ENCODE data around the gene LIPG.
A peak's percentile ranks its signal among the peaks of the same experiment; 100 is the strongest.

The LIPG gene

DNA sequence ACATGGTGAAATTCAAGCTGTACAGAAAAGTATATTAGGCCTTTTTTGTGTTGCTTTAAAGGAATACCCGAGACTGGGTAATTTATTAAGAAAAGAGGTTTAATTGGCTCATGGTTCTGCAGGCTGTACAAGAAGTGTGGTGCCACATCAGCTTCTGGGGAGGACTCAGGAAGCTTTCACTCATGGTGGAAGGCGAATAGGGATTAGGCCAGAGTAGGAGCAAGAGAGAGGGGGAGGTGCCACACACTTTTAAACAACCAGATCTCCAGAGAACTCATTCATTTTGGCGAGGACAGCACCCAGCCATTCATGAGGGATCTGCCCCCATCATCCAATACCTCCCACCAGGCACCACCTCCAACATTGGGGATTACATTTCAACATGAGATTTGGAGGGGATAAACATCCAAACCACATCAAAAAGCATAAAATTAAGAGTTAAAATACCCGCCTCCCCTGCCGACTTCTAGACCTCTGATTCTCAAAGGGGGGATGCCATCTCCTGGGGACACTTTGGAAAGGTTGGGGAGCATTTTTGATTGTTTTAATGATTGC lies 15.1 kb upstream of the LIPG start:
- no peak for DNase-seq (ENCODE audit: low read depth, low spot score)

DNA sequence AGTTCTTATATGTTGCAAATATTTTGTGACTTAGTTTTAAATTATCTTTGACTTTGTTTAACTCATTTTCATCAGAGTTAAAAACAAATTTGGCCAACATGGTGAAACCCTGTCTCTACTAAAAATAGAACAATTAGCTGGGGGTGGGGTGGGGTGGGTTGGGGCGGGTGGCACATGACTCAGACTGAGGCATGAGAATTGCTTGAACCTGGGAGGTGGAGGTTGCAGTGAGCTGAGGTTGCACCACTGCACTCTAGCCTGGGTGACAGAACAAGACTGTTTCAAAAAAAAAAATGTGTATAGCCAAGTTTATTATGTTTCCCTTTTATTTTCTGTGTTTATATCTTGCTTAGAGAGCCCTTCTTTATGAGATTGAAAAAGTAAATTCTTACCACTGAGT lies 14.2 kb upstream of the LIPG start:
- DNase-seq (ENCODE audit: low read depth, low spot score), result peak; percentile 56

DNA sequence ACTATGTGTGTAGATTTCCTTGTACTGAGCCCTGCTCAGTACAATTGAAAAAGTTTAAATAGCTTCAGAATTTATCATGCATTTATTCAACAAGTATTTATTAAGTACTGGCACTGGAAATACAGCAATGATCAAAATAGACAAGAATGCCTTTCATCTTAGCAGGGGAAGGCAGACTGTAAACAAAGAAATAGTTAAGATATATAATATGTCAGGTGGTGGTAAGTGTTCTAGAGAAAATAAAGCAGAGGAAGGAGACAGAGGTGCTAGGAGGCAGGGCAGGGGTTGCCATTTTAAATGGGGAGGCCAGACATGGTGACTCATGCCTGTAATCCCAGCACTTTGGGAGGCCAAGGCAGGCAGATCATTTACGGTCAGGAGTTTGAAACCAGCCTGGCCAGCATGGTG lies 13.6 kb upstream of the LIPG start:
- peak; percentile 89 for DNase-seq (ENCODE audit: low read depth, low spot score)

DNA sequence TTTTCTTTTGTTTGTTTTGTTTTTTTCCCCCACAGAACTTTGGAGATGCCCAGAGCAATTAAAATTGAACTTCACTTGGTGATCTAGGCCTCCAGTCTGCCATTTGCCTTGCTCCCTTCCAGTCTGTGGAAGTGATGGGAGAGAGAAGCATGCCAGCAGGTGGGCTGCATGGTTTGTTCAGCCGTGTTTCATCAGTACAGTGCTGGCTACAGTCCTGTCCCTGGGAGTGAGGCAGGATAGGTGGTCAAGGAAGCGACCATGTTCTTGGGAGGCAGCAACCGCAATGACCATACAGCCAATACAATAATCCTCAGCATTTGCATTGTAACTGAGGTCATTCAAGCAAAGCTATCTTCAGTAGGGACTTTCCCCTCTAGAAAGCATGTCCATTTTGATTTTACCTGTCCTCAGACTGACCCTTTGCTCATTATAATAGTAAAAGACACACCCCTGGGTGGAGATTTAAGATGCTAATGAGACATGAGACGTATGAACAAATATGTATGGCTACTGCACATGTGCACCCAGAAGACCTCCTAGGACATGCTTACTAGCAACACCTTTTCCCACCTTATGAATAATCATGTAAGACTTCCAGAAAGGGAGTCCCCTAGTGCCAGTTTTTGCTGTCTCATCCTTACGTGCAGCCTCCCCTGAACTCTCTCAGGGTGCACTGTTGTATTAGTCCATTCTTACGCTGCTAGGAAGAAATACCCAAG lies 11.1 kb upstream of the LIPG start:
- no peak for DNase-seq (ENCODE audit: low read depth, low spot score)

DNA sequence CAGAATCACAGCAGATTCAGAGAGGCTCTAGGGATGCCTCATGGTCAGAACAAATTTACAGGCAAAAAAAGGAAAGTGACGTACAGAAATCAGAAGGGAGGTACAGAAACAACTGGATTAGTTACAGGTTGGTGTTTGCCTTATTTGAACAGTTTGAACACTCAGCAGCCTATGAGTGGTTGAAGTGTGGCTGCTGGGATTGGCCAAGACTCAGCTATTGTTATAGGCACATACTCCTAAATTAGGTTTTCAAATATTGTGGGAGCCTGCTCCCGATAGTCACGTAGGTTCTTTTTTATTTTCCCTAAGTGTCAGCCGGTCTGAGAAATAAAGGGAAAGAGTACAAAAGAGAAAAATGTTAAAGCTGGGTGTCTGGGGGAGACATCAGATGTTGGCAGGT lies 8.9 kb upstream of the LIPG start:
- DNase-seq (ENCODE audit: low read depth, low spot score), result no peak

DNA sequence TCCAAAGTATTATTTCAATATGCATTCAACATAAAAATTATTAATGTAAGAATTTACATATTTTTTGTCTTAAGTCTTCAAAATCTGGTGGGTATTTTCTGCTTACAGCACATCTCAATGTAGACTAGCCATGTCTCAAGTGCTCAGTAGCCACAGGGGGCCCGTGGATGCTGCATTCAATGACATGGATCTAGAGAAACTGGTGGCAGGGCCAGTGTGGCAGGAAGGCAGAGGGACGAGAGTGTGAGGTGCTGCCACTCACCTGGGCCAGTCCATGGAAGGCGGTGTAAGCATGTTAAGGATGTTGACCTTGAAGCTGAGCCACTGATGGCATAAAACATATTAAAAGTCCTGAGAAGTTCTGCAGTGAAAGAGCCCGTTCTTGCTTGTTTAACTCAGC lies 6.2 kb upstream of the LIPG start:
- DNase-seq (ENCODE audit: low read depth, low spot score), result no peak

DNA sequence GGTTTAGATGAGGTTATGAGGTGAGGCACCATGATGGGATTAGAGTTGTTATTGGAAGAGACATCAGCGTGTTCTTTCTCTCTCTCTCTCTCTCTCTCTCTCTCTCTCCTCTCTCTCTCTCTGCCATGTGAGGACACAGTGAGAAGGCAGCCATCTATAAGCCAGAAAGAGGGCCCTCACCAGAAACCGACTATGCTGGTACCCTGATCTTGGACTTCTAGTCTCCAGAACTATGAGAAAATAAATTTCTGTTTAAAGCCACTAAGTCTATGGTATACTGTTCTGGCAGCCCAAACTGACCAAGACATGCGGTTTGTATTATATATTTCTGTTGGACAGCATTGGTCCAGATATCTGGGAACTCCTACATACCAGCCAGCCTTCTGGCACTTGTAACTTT lies 3.5 kb upstream of the LIPG start:
- no peak for DNase-seq (ENCODE audit: low read depth, low spot score)

DNA sequence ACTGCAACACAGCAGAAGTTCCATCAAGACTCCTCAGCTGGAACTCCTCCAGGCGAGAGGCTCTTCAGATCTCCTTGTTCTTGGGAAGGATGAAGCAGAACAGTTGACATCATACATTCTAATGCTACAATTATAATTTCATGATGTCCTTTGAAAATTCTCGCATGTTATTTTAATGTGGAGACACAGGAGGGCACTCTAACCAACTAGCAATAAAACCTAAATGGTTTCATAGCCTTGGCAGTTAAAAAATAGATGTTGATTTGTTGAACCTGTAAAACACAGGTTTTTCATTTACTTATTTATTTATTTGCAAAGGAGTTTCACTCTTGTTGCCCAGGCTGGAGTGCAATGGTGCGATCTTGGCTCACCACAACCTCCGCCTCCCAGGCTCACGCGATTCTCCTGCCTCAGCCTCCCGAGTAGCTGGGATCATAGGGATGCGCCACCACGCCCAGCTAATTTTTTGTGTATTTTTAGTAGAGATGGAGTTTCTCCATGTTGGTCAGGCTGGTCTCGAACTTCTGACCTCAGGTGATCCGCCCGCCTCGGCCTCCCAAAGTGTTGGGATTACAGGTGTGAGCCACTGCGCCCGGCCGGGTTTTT lies 2.4 kb upstream of the LIPG start:
- DNase-seq (ENCODE audit: low read depth, low spot score), result peak; percentile 56

DNA sequence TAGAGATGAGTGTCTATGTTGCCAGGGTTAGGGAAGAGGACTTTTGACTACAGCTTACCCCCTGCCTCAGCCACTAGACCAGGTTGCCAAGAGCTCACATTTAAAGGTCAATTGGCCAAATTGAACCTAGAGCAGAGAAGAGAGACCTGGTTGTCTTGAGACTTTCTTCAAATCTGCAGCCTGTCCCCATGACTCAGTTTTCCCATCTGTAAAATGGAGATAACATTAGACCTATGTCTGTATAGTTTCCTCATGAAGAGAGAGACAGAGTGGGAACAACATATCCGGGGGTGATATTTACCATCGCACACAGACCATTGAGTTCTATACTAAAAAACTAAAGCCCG lies 1.6 kb upstream of the LIPG start:
- no peak for DNase-seq (ENCODE audit: low read depth, low spot score)

DNA sequence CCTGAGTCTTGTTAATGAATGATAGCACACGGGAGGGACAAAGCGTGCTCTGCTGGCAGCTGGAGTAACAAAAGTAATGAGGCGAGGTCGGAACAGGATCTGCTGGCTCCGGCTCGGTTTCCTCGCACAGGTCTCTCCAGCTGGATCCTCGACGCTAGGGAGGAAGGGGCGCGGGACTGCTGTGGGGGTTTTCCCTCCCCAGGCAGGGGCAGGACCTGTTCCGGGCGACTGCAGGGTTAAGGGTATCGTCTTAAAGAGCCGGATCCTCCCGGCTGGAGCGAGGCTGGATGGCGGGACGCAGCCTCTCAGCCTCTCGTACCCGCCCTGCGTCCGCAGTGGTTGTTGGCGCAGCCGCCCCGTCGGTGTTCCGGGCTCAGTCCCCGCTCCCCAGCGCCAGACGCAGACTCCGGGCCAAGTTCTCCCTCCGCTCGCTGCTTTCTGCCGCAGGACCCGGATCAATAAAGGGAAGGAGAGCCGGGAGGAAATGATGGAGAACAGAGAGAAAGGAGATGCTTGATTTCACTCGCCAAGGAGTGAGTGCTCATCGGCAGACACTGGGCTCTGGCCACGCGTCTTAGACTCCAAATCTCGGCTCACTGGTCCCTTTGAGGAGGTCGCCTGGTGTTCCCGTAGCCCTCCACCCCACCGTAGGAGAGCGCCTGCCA lies 1.1 kb upstream of the LIPG start:
- peak; percentile 51 for DNase-seq (ENCODE audit: low read depth, low spot score)

DNA sequence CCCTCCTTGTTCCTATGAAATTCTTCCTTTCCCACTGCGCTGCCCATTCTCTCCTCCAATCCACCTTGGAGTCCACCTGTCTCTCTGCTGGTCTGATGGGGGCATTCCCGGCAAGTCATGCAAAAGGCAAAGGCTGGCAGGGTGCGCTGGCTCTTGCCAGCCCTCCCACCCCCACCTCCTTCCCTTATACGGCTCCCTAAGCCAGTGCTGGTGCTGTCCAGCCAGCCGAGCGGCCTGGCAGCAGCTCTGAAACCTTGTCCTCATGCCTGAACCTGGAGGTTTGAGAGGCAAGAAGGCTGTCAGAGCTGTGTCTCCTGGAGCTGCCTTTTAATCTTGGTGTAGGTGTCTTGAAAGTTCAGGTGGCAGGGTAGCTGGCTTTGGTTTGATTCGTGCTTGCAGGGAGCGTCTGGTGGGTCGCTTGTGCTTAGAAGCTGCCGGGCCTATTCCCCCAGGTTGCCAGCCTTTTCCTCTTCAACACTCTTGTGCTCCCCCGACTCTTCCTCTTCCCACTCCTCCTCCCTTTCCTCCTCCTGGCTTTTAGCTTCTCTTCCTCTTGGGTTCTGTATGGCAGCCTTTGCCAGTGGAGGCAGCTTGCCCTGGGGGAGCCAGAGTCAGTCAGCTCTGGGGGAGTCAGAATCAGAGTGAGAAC lies 748 bp downstream of the LIPG start:
- DNase-seq (ENCODE audit: low read depth, low spot score), result peak; percentile 83

DNA sequence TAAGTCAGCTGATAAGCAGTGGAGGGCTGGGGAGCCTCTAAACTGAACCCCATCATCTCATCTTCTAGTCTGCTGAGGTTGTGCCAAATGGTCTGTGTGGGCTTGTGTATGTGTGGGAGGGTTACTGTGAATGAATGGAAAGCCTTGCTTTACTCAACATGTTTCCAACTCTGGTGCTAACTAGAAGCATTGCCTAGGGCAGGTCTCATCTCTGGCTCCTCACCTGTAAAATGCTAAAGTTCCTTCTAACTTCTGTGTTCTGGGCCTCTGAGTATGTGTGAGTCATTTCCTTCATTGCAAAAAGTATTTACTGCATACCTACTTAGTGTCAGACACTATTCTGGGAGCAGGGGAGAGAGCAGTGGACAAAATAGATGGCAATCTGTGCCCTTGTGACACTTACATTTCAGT lies 1.3 kb downstream of the LIPG start:
- DNase-seq (ENCODE audit: low read depth, low spot score), result peak; percentile 32

DNA sequence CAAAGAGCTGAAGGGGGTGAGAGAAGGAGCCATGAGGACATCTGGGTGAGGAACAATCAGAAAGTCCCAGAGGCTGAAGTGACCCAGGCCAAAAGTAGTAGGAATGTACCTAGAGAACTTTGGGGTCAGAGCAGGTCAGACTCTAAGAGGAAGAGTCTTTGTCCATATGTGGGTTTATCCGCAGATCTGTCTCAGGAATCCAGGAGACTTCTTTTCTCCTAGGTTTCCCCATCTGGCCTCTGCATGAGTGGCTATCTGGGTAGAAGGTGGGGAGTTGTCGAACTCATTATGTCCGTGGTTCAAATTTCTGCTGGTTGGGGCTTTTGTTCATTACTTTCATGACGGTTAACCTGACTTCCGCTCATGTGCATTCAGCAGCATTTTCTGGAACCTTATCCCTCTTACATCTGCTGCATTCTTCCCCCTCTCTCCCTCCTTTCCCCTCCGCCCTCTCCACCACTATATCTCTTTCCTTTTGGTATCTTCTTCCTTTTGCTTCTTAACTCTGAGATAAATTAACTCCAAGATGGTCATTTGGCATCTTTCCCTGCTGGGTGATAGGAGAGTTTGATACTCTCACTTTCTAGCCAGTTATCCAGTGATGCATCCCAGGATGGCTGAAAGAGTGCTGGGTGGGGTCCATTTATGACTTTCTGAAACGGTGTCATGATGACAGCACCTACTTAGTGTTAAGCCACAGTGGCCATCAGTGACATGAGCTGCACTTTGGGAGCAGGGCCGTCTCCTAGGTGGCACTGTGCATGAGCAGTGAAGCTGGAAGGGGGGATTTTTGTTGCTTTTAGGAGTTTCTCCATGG lies 2.1 kb downstream of the LIPG start:
- no peak for DNase-seq (ENCODE audit: low read depth, low spot score)

DNA sequence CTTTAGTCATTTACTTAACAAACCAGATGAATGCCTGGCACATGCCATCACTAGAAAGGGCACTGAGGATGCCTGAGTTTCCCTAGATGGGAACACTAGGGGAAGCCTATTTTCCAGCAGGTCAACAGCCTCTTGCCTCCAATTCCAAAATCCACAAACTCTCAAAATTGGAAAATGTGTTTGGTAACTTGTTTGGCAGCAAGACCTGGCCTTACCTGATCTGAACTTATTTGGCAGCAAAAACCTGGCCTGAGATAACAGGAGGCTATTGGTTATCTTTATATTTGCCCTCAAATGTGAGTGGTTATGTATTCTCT lies 2.6 kb downstream of the LIPG start:
- no peak for DNase-seq (ENCODE audit: low read depth, low spot score)

DNA sequence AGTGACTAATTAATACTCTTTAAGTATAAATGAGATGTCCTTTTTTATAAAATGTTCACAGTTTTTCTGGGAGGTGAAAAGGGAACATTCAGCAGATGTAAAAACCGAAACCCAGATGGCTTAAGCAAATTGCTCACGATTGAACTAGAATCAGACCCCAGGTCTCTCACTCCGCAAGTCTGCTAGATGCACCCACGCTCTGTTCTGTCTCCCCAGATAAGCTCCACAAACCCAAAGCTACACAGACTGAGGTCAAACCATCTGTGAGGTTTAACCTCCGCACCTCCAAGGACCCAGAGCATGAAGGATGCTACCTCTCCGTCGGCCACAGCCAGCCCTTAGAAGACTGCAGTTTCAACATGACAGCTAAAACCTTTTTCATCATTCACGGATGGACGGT lies 3.2 kb downstream of the LIPG start:
- DNase-seq (ENCODE audit: low read depth, low spot score), result no peak

DNA sequence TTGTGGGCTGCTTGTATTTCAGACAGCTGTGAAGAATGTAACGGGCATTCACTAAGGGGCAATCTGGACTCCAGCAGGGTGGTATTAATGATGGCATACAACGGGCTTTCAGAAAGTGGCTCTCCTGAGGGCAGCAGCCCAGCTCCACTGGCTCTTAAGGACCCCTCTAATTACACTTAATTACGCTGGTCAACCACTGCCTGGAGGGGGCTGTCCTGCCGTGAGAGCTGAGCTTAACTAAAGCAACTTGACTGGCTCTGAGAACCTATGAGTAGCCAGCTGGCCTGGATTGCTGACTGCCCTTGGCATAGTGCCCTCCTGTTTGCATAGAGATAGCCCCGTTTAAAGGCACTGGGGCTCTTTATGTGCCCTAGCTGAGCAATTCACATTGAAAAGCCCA lies 3.8 kb downstream of the LIPG start:
- DNase-seq (ENCODE audit: low read depth, low spot score), result peak; percentile 92

DNA sequence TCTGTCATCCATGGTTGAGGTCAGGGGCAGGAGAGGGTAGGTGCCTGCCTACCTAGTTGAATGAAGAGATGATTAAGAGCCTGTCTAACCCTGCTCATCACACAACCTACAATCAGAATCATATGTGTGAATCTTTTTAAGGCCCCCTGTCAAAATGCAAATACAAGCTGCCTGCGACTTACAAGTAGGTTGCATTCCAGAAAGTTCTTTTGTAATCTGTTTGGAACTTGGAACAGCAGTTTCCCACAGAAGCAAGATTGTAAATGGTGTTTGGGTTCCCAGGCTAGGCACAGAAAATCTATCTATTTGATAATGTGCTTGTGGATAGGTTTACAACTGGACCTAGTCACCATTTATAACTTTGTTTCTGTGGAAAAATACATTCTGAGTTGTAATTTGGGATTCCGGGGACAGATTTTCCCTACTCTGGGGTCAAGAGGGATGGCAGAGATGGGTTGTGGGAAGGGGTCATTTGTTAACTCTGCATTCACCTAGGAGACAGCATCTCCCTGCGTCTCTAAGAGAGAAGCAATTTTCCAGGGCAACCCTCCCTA lies 4.4 kb downstream of the LIPG start:
- peak; percentile 65 for DNase-seq (ENCODE audit: low read depth, low spot score)

DNA sequence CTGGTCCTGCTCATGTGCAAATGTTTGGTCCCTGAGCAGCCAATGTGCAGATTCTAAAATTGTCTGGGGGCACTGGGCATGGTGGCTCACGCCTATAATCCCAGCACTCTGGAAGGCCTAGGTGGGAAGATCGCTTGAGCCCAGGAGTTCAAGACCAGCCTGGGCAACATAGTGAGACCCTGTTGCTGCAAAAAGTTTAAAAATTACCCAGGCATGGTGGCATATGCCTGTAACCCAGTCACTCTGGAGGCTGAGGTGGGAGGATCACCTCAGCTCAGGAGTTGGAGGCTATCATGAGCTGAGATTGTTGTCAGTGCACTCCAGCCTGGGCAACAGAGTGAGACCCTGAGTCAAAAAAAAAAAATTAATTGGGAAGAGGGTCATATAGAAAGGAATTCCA lies 5.1 kb downstream of the LIPG start:
- DNase-seq (ENCODE audit: low read depth, low spot score), result no peak

DNA sequence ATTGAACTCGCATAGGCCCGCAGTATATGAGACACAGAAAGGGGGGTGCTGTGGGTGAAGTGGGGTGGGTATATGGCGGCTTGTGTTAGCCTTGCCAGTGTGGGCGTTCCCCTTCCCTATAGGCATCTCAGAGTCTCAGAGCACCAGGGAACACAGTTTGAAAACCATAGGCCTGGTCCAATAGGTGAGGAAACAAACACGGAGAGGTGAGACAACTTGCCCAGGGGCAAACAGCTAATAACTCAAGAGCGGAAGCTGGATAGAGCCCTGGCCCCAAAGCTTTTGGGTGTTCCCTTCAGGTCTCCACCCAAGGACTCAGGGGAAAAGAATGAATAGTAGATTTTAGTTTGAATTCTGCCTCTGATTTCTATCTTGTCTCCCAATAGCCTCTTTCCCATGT lies 7.9 kb downstream of the LIPG start:
- DNase-seq (ENCODE audit: low read depth, low spot score), result no peak

DNA sequence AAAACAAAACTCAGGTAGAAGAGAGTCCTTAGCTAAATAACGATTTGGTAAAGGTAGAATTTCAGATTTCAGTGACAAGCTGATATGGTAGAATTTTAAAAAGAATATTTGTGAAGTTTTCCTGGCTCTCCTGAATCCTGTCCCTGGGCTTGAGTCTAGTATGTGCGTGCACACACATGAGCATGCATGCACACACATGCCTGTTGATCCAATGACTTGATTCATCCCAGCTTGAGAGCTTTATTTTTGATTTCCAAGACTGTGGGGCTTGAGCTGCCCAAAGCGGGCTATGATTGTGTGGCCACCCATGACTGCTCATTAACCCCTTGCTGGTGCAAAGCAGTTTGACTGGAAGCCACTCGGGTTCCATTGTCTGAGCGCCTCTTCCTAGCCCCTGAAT lies 9.0 kb downstream of the LIPG start:
- no peak for DNase-seq (ENCODE audit: low read depth, low spot score)

DNA sequence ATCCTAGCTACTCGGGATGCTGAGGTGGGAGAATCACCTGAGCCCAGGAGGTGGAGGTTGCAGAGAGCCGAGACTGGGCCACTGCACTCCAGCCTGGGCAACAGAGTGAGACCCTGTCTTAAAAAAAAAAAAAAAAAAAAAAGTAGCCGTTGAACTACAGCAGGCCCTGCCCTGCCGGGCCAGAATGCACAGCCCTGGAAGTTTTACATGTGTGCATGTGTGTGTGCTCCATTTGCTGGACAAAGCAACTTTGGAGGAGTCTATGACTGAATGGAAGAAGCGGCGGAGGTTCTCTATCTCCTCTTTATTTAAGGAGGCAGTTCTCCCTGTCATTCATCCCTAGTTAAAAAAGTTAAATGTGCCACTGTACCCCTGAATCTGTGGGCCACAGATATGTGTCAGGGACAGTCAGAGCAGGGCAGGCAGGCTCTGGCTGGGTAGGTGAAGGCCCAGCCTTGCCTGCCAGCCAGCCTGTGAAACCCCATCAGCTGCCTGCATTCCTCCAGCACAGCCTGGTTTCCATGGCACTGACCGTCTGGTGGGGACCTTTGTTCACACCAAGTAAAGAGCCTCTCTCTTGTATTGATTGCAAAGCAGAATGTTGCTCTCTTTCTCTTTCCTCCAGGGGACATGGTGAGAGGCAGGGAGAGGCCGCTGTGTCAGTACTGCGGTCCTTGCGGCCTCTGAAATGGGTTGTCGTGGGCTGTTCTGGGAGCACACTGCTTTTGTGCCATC lies 10.9 kb downstream of the LIPG start:
- DNase-seq (ENCODE audit: low read depth, low spot score), result peak; percentile 39
